Panc1 (cell line): ENCODE measurements around the gene FIBCD1. TPM values are rescaled to one million over a fixed set of nuclear protein-coding genes. Genes with fewer than 3 reads are reported as not detected.

Source experiments
- ATAC-seq: fragments of 200-7000 bp; cut with Tn5 transposase; 2 replicates; pipeline ENCODE4 v1.9.1; 2020; ENCODE audit warnings: mild to moderate bottlenecking, moderate library complexity
- BruUV-seq: library from RNA; stranded (reverse); fragments of 400-500 nt; replicated peaks from 2 replicates; lab custom pipeline; 2021; lab: Mats Ljungman, UMichigan
- CTCF ChIA-PET: fragments of 300-600 bp; sonication (Branson Sonifier 250); formaldehyde crosslinking; loops from one replicate; lab custom pipeline; 2022; ENCODE audit warnings: antibody characterized with exemption; lab: Charles Lee
- POLR2A ChIA-PET: fragments of 300-600 bp; sonication (Branson Sonifier 250); formaldehyde crosslinking; loops from one replicate; lab custom pipeline; 2022; ENCODE audit warnings: antibody characterized with exemption; lab: Charles Lee
- DNase-seq: peaks from one replicate; pipeline ENCODE4 v3.0.0-alpha.2; 2010; ENCODE audit warnings: low read depth, low spot score
- H3K27ac ChIP-seq: 2 replicates; pipeline ENCODE4 v1.5.1; 2011; ENCODE audit warnings: mild to moderate bottlenecking, low read length, inconsistent platforms
- H3K27me3 ChIP-seq: fragments of 200-500 bp; sonication (Bioruptor generic); 2 replicates; pipeline ENCODE4 v1.6.0; 2014; ENCODE audit warnings: low read length, inconsistent platforms; ENCODE audit not compliant: control insufficient read depth, insufficient read depth
- H3K36me3 ChIP-seq: fragments of 200-500 bp; sonication (Bioruptor generic); 2 replicates; pipeline ENCODE4 v1.5.1; 2014; ENCODE audit warnings: inconsistent platforms, mild to moderate bottlenecking, low read length, moderate library complexity; ENCODE audit not compliant: control insufficient read depth, insufficient read depth
- H3K4me1 ChIP-seq: 2 replicates; pipeline ENCODE4 v1.5.1; 2011; ENCODE audit warnings: inconsistent platforms, mild to moderate bottlenecking, low read length, moderate library complexity; ENCODE audit not compliant: control insufficient read depth, insufficient read depth
- H3K4me3 ChIP-seq, 2 experiments: 2 replicates each; pipeline ENCODE4 v1.5.1; 2011 to 2012; ENCODE audit warnings: low read depth in 2 of 2, low read length in 2 of 2, mild to moderate bottlenecking in 2 of 2, inconsistent platforms in 1 of 2, moderate library complexity in 1 of 2
- H3K9me3 ChIP-seq: fragments of 200-500 bp; sonication (Bioruptor generic); 2 replicates; pipeline ENCODE4 v1.5.1; 2014; ENCODE audit warnings: low read depth, mild to moderate bottlenecking, inconsistent platforms, low read length, moderate library complexity; ENCODE audit not compliant: control insufficient read depth, insufficient read depth
- CTCF ChIP-seq: fragments of 450-650 bp; IDR thresholded peaks from 2 replicates; pipeline ENCODE4 v1.5.1; 2017; ENCODE audit warnings: mild to moderate bottlenecking
- POLR2AphosphoS5 ChIP-seq: IDR thresholded peaks from 2 replicates; pipeline ENCODE4 v1.6.1; 2012; ENCODE audit warnings: mild to moderate bottlenecking, low read depth, low read length, moderate library complexity
- REST ChIP-seq, 2 experiments: IDR thresholded peaks; 2 replicates each; pipeline ENCODE4 v1.6.1; 2011 to 2012; ENCODE audit warnings: low read depth in 2 of 2, control low read depth in 1 of 2, low read length in 1 of 2, mild to moderate bottlenecking in 1 of 2, moderate library complexity in 1 of 2; ENCODE audit not compliant: insufficient read depth in 1 of 2
- SIN3A ChIP-seq: IDR thresholded peaks from 2 replicates; pipeline ENCODE4 v1.6.1; 2012; ENCODE audit warnings: low read depth, mild to moderate bottlenecking, low read length, moderate library complexity, borderline replicate concordance; ENCODE audit not compliant: insufficient read depth
- TCF7L2 ChIP-seq: IDR thresholded peaks from 2 replicates; pipeline ENCODE4 v1.6.1; 2011; ENCODE audit warnings: mild to moderate bottlenecking, low read depth, low read length, inconsistent platforms
- in situ Hi-C: cut with HindIII; loops from 2 replicates; pipeline ENCODE4 v1.10.0; 2016; ENCODE audit warnings: low sequenced_read_pairs, low pct_unique_long_range_greater_than_20kb
- intact Hi-C: fragments of 100-400 bp; cut with micrococcal nuclease; formaldehyde crosslinking; loops from one replicate; pipeline ENCODE4 v1.10.0; 2022; ENCODE audit not compliant: unreplicated experiment
- total RNA-seq: library from RNA; stranded (reverse); gene quantifications from one replicate; pipeline ENCODE4 v1.2.1, GENCODE V29; 2021; ENCODE audit not compliant: unreplicated experiment

The FIBCD1 gene
- total RNA-seq, 1 experiment from 2014 or later: 16.3 TPM

GRCh38 chr9:130895038-130895437, 44.0 kb downstream of the FIBCD1 start:
- no TSS peak for BruUV-seq
- ChIA-PET POLR2A (no interaction called here), CTCF (interaction anchor here (1.2 kb wide), 1 partner anchor 104 kb away, joined by 3 read pairs; no protein-coding TSS in a partner anchor)
- Histone ChIP-seq H3K4me3 (no peak overlapping the region), H3K4me1 (no peaks in the 10 kb centered on the region), H3K36me3 (no peaks in the 10 kb centered on the region), H3K27me3 (no peaks in the 10 kb centered on the region), H3K27ac (no peak overlapping the region), H3K9me3 (no peaks in the 10 kb centered on the region)
- in situ Hi-C loops (no loop called here), intact Hi-C loops (loop anchor here (10.0 kb wide), 1 partner anchor 50 kb away; no protein-coding TSS in a partner anchor)
- no peak for DNase-seq
- TF ChIP-seq POLR2AphosphoS5 (peak; percentile 34; the same call in 1 of the 2 replicates), SIN3A (no peak), TCF7L2 (no peak), REST (IDR thresholded peaks at IDR 0.05; ENCODE audit: insufficient read depth in 1 of 2, low read depth in 2 of 2, low read length in 1 of 2) (no peak)
- ATAC-seq: no peak

- intact Hi-C loops (loop anchor here (10.0 kb wide), 1 partner anchor 50 kb away; no protein-coding TSS in a partner anchor), in situ Hi-C loops (no loop called here)
- no peak for ATAC-seq
- Histone ChIP-seq H3K27ac (no peak overlapping the region), H3K4me3 (no peak overlapping the region), H3K4me1 (no peaks in the 10 kb centered on the region), H3K36me3 (no peaks in the 10 kb centered on the region), H3K9me3 (no peaks in the 10 kb centered on the region), H3K27me3 (no peaks in the 10 kb centered on the region)
- no peak for TF ChIP-seq CTCF
- TF ChIP-seq SIN3A: no peak
- TF ChIP-seq POLR2AphosphoS5: no peak
- TF ChIP-seq TCF7L2: no peak
- no peak for TF ChIP-seq REST (IDR thresholded peaks at IDR 0.05; ENCODE audit: insufficient read depth in 1 of 2, low read depth in 2 of 2, low read length in 1 of 2)
- CTCF ChIA-PET: interaction anchor here (1.2 kb wide), 1 partner anchor 104 kb away, joined by 3 read pairs; no protein-coding TSS in a partner anchor
- BruUV-seq: no TSS peak
- DNase-seq: no peak
- POLR2A ChIA-PET: no interaction called here
Measured at GRCh38 chr9:130894546-130894945, 44.5 kb downstream of the FIBCD1 start.
